MM.1S (cell line): ENCODE data around the gene BCAS3.

Source experiments
- DNase-seq: peaks from one replicate; pipeline ENCODE4 v3.0.0-alpha.2; 2015
- H2AFZ ChIP-seq: fragments of 300-600 bp; sonication (generic); 2 replicates; pipeline ENCODE4 v1.6.0; 2016; ENCODE audit warnings: antibody characterized with exemption, low read length
- H3F3A ChIP-seq: fragments of 300-600 bp; sonication (generic); 2 replicates; pipeline ENCODE4 v1.6.1; 2016; ENCODE audit warnings: mild to moderate bottlenecking, antibody characterized with exemption, low read length, moderate library complexity, mixed read lengths; ENCODE audit not compliant: insufficient read depth
- H3K27ac ChIP-seq: fragments of 300-600 bp; sonication (generic); 2 replicates; pipeline ENCODE4 v1.5.1; 2016; ENCODE audit warnings: mild to moderate bottlenecking, low read length
- H3K27me3 ChIP-seq: fragments of 300-600 bp; sonication (generic); replicated peaks from 2 replicates; pipeline ENCODE4 v1.6.0; 2016; ENCODE audit warnings: low read length; ENCODE audit not compliant: insufficient read depth
- H3K36me3 ChIP-seq: fragments of 300-600 bp; sonication (generic); replicated peaks from 2 replicates; pipeline ENCODE4 v1.6.1; 2016; ENCODE audit warnings: mild to moderate bottlenecking, low read length, mixed read lengths; ENCODE audit not compliant: insufficient read depth
- H3K4me1 ChIP-seq: fragments of 300-600 bp; sonication (generic); 2 replicates; pipeline ENCODE4 v1.6.1; 2016; ENCODE audit warnings: low read length, mixed read lengths
- H3K4me2 ChIP-seq: fragments of 300-600 bp; sonication (generic); 2 replicates; pipeline ENCODE4 v1.6.0; 2016; ENCODE audit warnings: low read depth, low read length
- H3K4me3 ChIP-seq: fragments of 300-600 bp; sonication (generic); 2 replicates; pipeline ENCODE4 v1.5.1; 2016; ENCODE audit warnings: low read length, mixed read lengths
- H3K79me2 ChIP-seq: fragments of 300-600 bp; sonication (generic); 2 replicates; pipeline ENCODE4 v1.6.1; 2016; ENCODE audit warnings: mixed run types, low read length, mixed read lengths
- H3K9ac ChIP-seq: fragments of 300-600 bp; sonication (generic); 2 replicates; pipeline ENCODE4 v1.6.1; 2016; ENCODE audit warnings: low read length, mixed read lengths
- H3K9me2 ChIP-seq: fragments of 300-600 bp; sonication (generic); replicated peaks from 2 replicates; pipeline ENCODE4 v1.6.1; 2016; ENCODE audit warnings: mild to moderate bottlenecking, low read length, mixed read lengths; ENCODE audit not compliant: insufficient read depth
- H3K9me3 ChIP-seq: fragments of 300-600 bp; sonication (generic); replicated peaks from 2 replicates; pipeline ENCODE4 v1.6.1; 2016; ENCODE audit warnings: mild to moderate bottlenecking, low read length, mixed read lengths; ENCODE audit not compliant: insufficient read depth
- H4K20me1 ChIP-seq: fragments of 300-600 bp; sonication (generic); 2 replicates; pipeline ENCODE4 v1.6.1; 2016; ENCODE audit warnings: mild to moderate bottlenecking, low read length, moderate library complexity, mixed read lengths; ENCODE audit not compliant: insufficient read depth
- EZH2 ChIP-seq: fragments of 300-600 bp; sonication (generic); optimal IDR thresholded peaks from 2 replicates; pipeline ENCODE3; 2017; ENCODE audit warnings: low read depth, mild to moderate bottlenecking, antibody characterized with exemption, low read length, mixed read lengths
- EZH2phosphoT487 ChIP-seq: fragments of 300-600 bp; sonication (generic); IDR thresholded peaks from 2 replicates; pipeline ENCODE4 v1.6.1; 2018; ENCODE audit warnings: antibody characterized with exemption, low read length
- TF ChIP-seq, protein P1 (sequence below): fragments of 300-600 bp; sonication (generic); IDR thresholded peaks from 2 replicates; pipeline ENCODE4 v1.5.1; 2016; ENCODE audit warnings: antibody characterized with exemption, low read length, mixed read lengths

Gene BCAS3

DNA sequence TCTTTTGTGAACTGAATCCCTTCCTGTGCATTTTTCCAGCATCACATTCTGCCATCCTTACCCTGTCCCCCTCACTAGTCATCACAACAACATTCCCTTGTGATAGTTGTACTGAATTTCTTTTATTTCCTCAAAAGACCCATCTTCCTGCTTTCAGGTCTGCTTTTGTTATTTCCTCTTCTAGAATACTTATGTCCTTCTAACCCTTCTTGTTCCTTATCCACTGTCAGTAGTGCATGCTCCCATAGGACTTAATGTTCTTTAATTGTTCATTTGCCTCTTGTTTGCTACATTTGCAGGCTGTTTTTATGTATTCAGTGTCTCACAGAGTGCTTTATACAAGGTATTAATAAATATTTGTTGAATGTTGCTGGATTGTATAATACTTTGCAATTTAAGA, 73.0 kb downstream of the BCAS3 start:
- Histone ChIP-seq H3K9ac (no peak overlapping the region), H3K4me2 (no peak overlapping the region), H3K4me1 (no peaks in the 10 kb centered on the region), H3K36me3 (no peaks in the 10 kb centered on the region), H3K27ac (no peak overlapping the region; the same call in 1 of the 2 replicates), H3K4me3 (no peak overlapping the region), H2AFZ (no peak overlapping the region), H3F3A (no peaks in the 10 kb centered on the region), H3K9me3 (no peaks in the 10 kb centered on the region), H3K9me2 (no peaks in the 10 kb centered on the region), H4K20me1 (no peaks in the 10 kb centered on the region), H3K27me3 (no peaks in the 10 kb centered on the region), H3K79me2 (no peaks in the 10 kb centered on the region)
- no peak for DNase-seq
- no peak for TF ChIP-seq EZH2
- no peak for TF ChIP-seq EZH2phosphoT487
- TF ChIP-seq, protein P1, sequence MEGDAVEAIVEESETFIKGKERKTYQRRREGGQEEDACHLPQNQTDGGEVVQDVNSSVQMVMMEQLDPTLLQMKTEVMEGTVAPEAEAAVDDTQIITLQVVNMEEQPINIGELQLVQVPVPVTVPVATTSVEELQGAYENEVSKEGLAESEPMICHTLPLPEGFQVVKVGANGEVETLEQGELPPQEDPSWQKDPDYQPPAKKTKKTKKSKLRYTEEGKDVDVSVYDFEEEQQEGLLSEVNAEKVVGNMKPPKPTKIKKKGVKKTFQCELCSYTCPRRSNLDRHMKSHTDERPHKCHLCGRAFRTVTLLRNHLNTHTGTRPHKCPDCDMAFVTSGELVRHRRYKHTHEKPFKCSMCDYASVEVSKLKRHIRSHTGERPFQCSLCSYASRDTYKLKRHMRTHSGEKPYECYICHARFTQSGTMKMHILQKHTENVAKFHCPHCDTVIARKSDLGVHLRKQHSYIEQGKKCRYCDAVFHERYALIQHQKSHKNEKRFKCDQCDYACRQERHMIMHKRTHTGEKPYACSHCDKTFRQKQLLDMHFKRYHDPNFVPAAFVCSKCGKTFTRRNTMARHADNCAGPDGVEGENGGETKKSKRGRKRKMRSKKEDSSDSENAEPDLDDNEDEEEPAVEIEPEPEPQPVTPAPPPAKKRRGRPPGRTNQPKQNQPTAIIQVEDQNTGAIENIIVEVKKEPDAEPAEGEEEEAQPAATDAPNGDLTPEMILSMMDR, result no peak

DNA sequence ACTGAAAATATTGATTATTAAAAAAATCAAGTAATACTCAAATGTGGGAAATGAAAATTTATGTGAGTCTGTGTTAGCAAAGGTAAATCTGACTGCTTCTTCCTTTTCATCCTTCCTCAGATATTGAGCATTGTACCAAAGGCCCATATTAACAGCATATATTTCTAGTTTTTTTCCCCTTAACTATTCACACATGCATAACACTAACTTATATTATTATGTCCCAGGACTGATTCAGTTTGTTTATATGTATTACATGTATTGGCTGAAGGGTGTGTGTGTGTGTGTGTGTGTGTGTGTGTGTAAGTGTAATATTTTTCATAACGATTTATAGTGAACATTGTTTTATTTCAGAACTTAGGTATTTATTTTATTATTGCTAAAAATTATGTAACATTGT, 74.2 kb downstream of the BCAS3 start:
- no peak for TF ChIP-seq EZH2phosphoT487
- TF ChIP-seq, protein P1, result no peak
- TF ChIP-seq EZH2, result no peak
- no peak overlapping the region for H3K4me2 ChIP-seq
- no peaks in the 10 kb centered on the region for H3K27me3 ChIP-seq
- H3K36me3 ChIP-seq, result no peaks in the 10 kb centered on the region
- no peak overlapping the region for H3K27ac ChIP-seq
- H4K20me1 ChIP-seq, result no peaks in the 10 kb centered on the region
- DNase-seq, result no peak
- no peak overlapping the region for H2AFZ ChIP-seq
- no peaks in the 10 kb centered on the region for H3F3A ChIP-seq
- H3K4me1 ChIP-seq, result no peaks in the 10 kb centered on the region
- no peaks in the 10 kb centered on the region for H3K79me2 ChIP-seq
- H3K9me2 ChIP-seq, result no peaks in the 10 kb centered on the region
- H3K9me3 ChIP-seq, result no peaks in the 10 kb centered on the region
- H3K4me3 ChIP-seq, result no peak overlapping the region
- no peak overlapping the region for H3K9ac ChIP-seq

DNA sequence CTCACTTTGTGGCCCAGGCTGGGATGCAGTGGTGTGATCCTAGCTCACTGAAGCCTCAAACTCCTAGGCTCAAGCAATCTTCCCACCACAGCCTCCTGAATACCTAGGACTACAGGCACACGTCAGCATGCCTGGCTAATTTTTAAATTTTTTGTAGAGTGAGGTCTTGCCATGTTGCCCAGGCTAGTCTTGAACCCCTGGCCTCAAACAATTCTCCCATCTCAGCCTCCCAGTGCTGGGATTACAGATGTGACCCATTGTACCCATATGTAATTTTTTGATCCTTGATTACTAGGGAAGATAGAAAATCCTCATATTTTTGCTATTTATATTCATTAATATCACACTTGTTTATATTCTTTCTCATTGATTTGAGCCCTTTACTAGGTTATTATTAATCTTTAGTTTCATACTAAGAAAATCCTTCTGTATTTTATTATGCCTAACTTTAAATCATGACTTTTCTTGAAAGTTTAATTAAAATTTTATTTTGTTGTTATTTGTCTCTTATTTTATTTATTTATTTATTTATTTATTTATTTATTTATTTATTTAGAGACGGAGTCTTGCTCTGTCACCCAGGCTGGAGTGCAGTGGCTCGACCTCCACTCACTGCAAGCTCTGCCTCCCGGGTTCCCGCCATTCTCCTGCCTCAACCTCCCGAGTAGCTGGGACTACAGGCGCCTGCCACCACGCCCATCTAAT, 75.4 kb downstream of the BCAS3 start:
- no peak for TF ChIP-seq EZH2
- TF ChIP-seq, protein P1, result no peak
- no peak for TF ChIP-seq EZH2phosphoT487
- Histone ChIP-seq H3K27ac (no peak overlapping the region), H3K9ac (no peak overlapping the region), H3K4me1 (no peaks in the 10 kb centered on the region), H3K9me2 (no peaks in the 10 kb centered on the region), H3K79me2 (no peaks in the 10 kb centered on the region), H3K27me3 (no peaks in the 10 kb centered on the region), H3K36me3 (no peaks in the 10 kb centered on the region), H3F3A (no peaks in the 10 kb centered on the region), H3K4me2 (no peak overlapping the region), H3K9me3 (no peaks in the 10 kb centered on the region), H4K20me1 (no peaks in the 10 kb centered on the region), H2AFZ (no peak overlapping the region), H3K4me3 (no peak overlapping the region)
- no peak for DNase-seq
